ENCODE measurements around the gene MED29.

Gene MED29

GRCh38 chr19:39416152-39417120 is 25.3 kb downstream of the MED29 start:
- Mint-ChIP-seq H3K4me3 (no peak overlapping the region), H3K27ac (peak overlapping the region; percentile 14), H3K4me1 (peaks cover 29 to 42% of the 10 kb centered on the region in 2 donors), H3K9me3 (no peaks in the 10 kb centered on the region), H3K27me3 (peaks cover 0 to 4% of the 10 kb centered on the region in 2 donors), H3K36me3 (peaks cover 18 to 44% of the 10 kb centered on the region in 2 donors)
- DNase-seq (no peak), ATAC-seq (replicated peaks) (no peak)

- no peaks in the 10 kb centered on the region for H3K27me3 Mint-ChIP-seq
- ATAC-seq (replicated peaks) (no peak), DNase-seq (no peak)
- peaks cover 22 to 32% of the 10 kb centered on the region in 2 donors for H3K4me1 Mint-ChIP-seq
- H3K36me3 Mint-ChIP-seq: peaks cover 23 to 46% of the 10 kb centered on the region in 2 donors
- H3K27ac Mint-ChIP-seq: peak overlapping the region; percentile 0
- no peaks in the 10 kb centered on the region for H3K9me3 Mint-ChIP-seq
- H3K4me3 Mint-ChIP-seq: peak overlapping the region in 1 of 2 donors; percentile 6
Measured at GRCh38 chr19:39417463-39418181, 26.4 kb downstream of the MED29 start.

GRCh38 chr19:39419003-39419402 is 27.8 kb downstream of the MED29 start:
- Mint-ChIP-seq H3K27ac (no peak overlapping the region), H3K27me3 (no peaks in the 10 kb centered on the region), H3K4me3 (no peak overlapping the region), H3K9me3 (no peaks in the 10 kb centered on the region), H3K4me1 (peaks cover 18 to 26% of the 10 kb centered on the region in 2 donors), H3K36me3 (peaks cover 27 to 48% of the 10 kb centered on the region in 2 donors)
- ATAC-seq (replicated peaks) (no peak), DNase-seq (no peak)

- no peak for DNase-seq
- Mint-ChIP-seq H3K36me3 (peaks cover 30 to 44% of the 10 kb centered on the region in 2 donors), H3K27me3 (no peaks in the 10 kb centered on the region), H3K9me3 (no peaks in the 10 kb centered on the region), H3K27ac (no peak overlapping the region), H3K4me3 (no peak overlapping the region), H3K4me1 (peaks cover 6 to 12% of the 10 kb centered on the region in 2 donors)
- no peak for ATAC-seq (replicated peaks)
Measured at GRCh38 chr19:39420769-39421168, 29.6 kb downstream of the MED29 start.

- Mint-ChIP-seq H3K4me3 (no peak overlapping the region), H3K9me3 (no peaks in the 10 kb centered on the region), H3K36me3 (peaks cover 35 to 49% of the 10 kb centered on the region in 2 donors), H3K4me1 (peaks cover 3 to 12% of the 10 kb centered on the region in 2 donors), H3K27me3 (no peaks in the 10 kb centered on the region), H3K27ac (no peak overlapping the region)
- ATAC-seq (replicated peaks): no peak
- no peak for DNase-seq
Measured at GRCh38 chr19:39422020-39422419, 30.8 kb downstream of the MED29 start.

GRCh38 chr19:39423258-39424086 is 32.3 kb downstream of the MED29 start:
- no peak overlapping the region for H3K27ac Mint-ChIP-seq
- no peaks in the 10 kb centered on the region for H3K27me3 Mint-ChIP-seq

GRCh38 chr19:39424934-39425333 is 33.8 kb downstream of the MED29 start:
- ATAC-seq (replicated peaks) (no peak), DNase-seq (no peak)
- Mint-ChIP-seq H3K9me3 (no peaks in the 10 kb centered on the region), H3K36me3 (peaks cover 30 to 31% of the 10 kb centered on the region in 2 donors), H3K4me1 (no peaks in the 10 kb centered on the region), H3K4me3 (no peak overlapping the region), H3K27ac (no peak overlapping the region), H3K27me3 (no peaks in the 10 kb centered on the region)

More at GRCh38 chr19:39423258-39424086, 32.3 kb downstream of the MED29 start:
- no peaks in the 10 kb centered on the region for H3K4me1 Mint-ChIP-seq
- DNase-seq (no peak), ATAC-seq (replicated peaks) (no peak)
- H3K4me3 Mint-ChIP-seq: no peak overlapping the region
- H3K9me3 Mint-ChIP-seq: no peaks in the 10 kb centered on the region
- H3K36me3 Mint-ChIP-seq: peaks cover 35 to 39% of the 10 kb centered on the region in 2 donors

GRCh38 chr19:39425744-39426143 is 34.6 kb downstream of the MED29 start:
- ATAC-seq (replicated peaks) (no peak), DNase-seq (no peak)
- peak overlapping the region; percentile 6 for H3K27ac Mint-ChIP-seq
- no peaks in the 10 kb centered on the region for H3K9me3 Mint-ChIP-seq
- H3K4me3 Mint-ChIP-seq: no peak overlapping the region
- H3K36me3 Mint-ChIP-seq: peaks cover 30 to 35% of the 10 kb centered on the region in 2 donors
- no peaks in the 10 kb centered on the region for H3K27me3 Mint-ChIP-seq
- no peaks in the 10 kb centered on the region for H3K4me1 Mint-ChIP-seq

- no peak for ATAC-seq (replicated peaks)
- H3K9me3 Mint-ChIP-seq: no peaks in the 10 kb centered on the region
- H3K27me3 Mint-ChIP-seq: no peaks in the 10 kb centered on the region
- DNase-seq: no peak
- H3K36me3 Mint-ChIP-seq: peaks cover 29 to 40% of the 10 kb centered on the region in 2 donors
- H3K27ac Mint-ChIP-seq: no peak overlapping the region
- H3K4me3 Mint-ChIP-seq: no peak overlapping the region
- peaks cover 4% of the 10 kb centered on the region in 2 donors for H3K4me1 Mint-ChIP-seq
Measured at GRCh38 chr19:39426170-39426569, 35.0 kb downstream of the MED29 start.

GRCh38 chr19:39427707-39428106 is 36.5 kb downstream of the MED29 start:
- Mint-ChIP-seq H3K27me3 (no peaks in the 10 kb centered on the region), H3K4me1 (peaks cover 5 to 11% of the 10 kb centered on the region in 2 donors), H3K27ac (no peak overlapping the region), H3K36me3 (peaks cover 25 to 39% of the 10 kb centered on the region in 2 donors), H3K4me3 (no peak overlapping the region), H3K9me3 (no peaks in the 10 kb centered on the region)
- ATAC-seq (replicated peaks) (no peak), DNase-seq (no peak)

- DNase-seq (no peak), ATAC-seq (replicated peaks) (peak in 1 of 2 donors; percentile 12)
- Mint-ChIP-seq H3K27ac (peak overlapping the region; percentile 20), H3K36me3 (peaks cover 27 to 43% of the 10 kb centered on the region in 2 donors), H3K4me3 (no peak overlapping the region), H3K9me3 (no peaks in the 10 kb centered on the region), H3K27me3 (no peaks in the 10 kb centered on the region), H3K4me1 (peaks cover 9 to 19% of the 10 kb centered on the region in 2 donors)
Measured at GRCh38 chr19:39428283-39429112, 37.3 kb downstream of the MED29 start.

- Mint-ChIP-seq H3K36me3 (peaks cover 32 to 52% of the 10 kb centered on the region in 2 donors), H3K9me3 (no peaks in the 10 kb centered on the region), H3K4me3 (peak overlapping the region in 1 of 2 donors; percentile 36), H3K4me1 (peaks cover 24 to 38% of the 10 kb centered on the region in 2 donors), H3K27ac (peak overlapping the region; percentile 90), H3K27me3 (no peaks in the 10 kb centered on the region)
- DNase-seq: no peak
- ATAC-seq (replicated peaks): peak; percentile 55 to 60
Measured at GRCh38 chr19:39430675-39431593, 39.8 kb downstream of the MED29 start.

All from stimulated activated naive B cell treated with anti-CD40 and anti-IgM and Interleukin-4, amounts not matched to agents 10 μg/mL and 1 μg/mL and 100 μg/mL, for 72 hours (primary cell).